PC-3 (cell line): ENCODE data around the gene SLC7A1. TPM values are rescaled to one million over a fixed set of nuclear protein-coding genes. Genes with fewer than 3 reads are reported as not detected.

Experiments
- ATAC-seq: fragments of 200-7000 bp; cut with Tn5 transposase; 2 replicates; pipeline ENCODE4 v1.9.1; 2020; ENCODE audit warnings: mild to moderate bottlenecking, moderate library complexity
- BruUV-seq: library from RNA; stranded (reverse); fragments of 400-500 nt; replicated peaks from 2 replicates; lab custom pipeline; 2021; lab: Mats Ljungman, UMichigan
- CTCF ChIA-PET: fragments of 300-600 bp; sonication (Branson Sonifier 250); formaldehyde crosslinking; loops from one replicate; lab custom pipeline; 2022; ENCODE audit warnings: antibody characterized with exemption; lab: Charles Lee
- POLR2A ChIA-PET: fragments of 300-600 bp; sonication (Branson Sonifier 250); formaldehyde crosslinking; loops from one replicate; lab custom pipeline; 2022; ENCODE audit warnings: antibody characterized with exemption; ENCODE audit not compliant: unreplicated experiment; lab: Charles Lee
- DNase-seq: peaks from one replicate; pipeline ENCODE4 v3.0.0-alpha.2; 2015
- H2AFZ ChIP-seq: fragments of 300-600 bp; sonication (generic); 2 replicates; pipeline ENCODE4 v1.6.0; 2016; ENCODE audit warnings: antibody characterized with exemption, low read length
- H3F3A ChIP-seq: fragments of 300-600 bp; sonication (generic); one replicate; pipeline ENCODE4 v1.6.0; 2017; ENCODE audit warnings: antibody characterized with exemption, low read length, control low read depth, mild to moderate bottlenecking; ENCODE audit not compliant: unreplicated experiment
- H3K27ac ChIP-seq: fragments of 300-600 bp; sonication (generic); 2 replicates; pipeline ENCODE4 v1.5.1; 2016; ENCODE audit warnings: mild to moderate bottlenecking, low read length
- H3K27me3 ChIP-seq: fragments of 300-600 bp; sonication (generic); 2 replicates; pipeline ENCODE4 v1.6.1; 2016; ENCODE audit warnings: low read length, mixed read lengths
- H3K36me3 ChIP-seq: fragments of 300-600 bp; sonication (generic); 2 replicates; pipeline ENCODE4 v1.6.1; 2016; ENCODE audit warnings: low read depth, mixed run types, low read length, mixed read lengths
- H3K4me1 ChIP-seq: fragments of 300-600 bp; sonication (generic); 2 replicates; pipeline ENCODE4 v1.5.1; 2016; ENCODE audit warnings: low read length; ENCODE audit not compliant: insufficient read depth
- H3K4me2 ChIP-seq: fragments of 300-600 bp; sonication (generic); 2 replicates; pipeline ENCODE4 v1.6.0; 2016; ENCODE audit warnings: low read length
- H3K4me3 ChIP-seq: fragments of 300-600 bp; sonication (generic); 2 replicates; pipeline ENCODE4 v1.5.1; 2016; ENCODE audit warnings: mild to moderate bottlenecking, low read length, mixed read lengths
- H3K79me2 ChIP-seq: fragments of 300-600 bp; sonication (generic); 2 replicates; pipeline ENCODE4 v1.6.1; 2017; ENCODE audit warnings: low read length, mixed read lengths
- H3K9ac ChIP-seq: fragments of 300-600 bp; sonication (generic); 2 replicates; pipeline ENCODE4 v1.6.0; 2016; ENCODE audit warnings: mild to moderate bottlenecking, low read length
- H3K9me2 ChIP-seq: fragments of 300-600 bp; sonication (generic); replicated peaks from 2 replicates; pipeline ENCODE4 v1.6.1; 2016; ENCODE audit warnings: mixed run types, low read length, mixed read lengths
- H3K9me3 ChIP-seq: fragments of 300-600 bp; sonication (generic); 2 replicates; pipeline ENCODE4 v1.6.1; 2016; ENCODE audit warnings: low read length, mixed read lengths
- H4K20me1 ChIP-seq: fragments of 300-600 bp; sonication (generic); 2 replicates; pipeline ENCODE4 v1.6.1; 2016; ENCODE audit warnings: low read length, mixed read lengths
- EZH2 ChIP-seq: fragments of 300-600 bp; sonication (generic); IDR thresholded peaks from one replicate; pipeline ENCODE4 v1.6.1; 2017; ENCODE audit warnings: antibody characterized with exemption, mild to moderate bottlenecking, low read length; ENCODE audit not compliant: unreplicated experiment
- EZH2phosphoT487 ChIP-seq: fragments of 300-600 bp; sonication (generic); IDR thresholded peaks from 2 replicates; pipeline ENCODE4 v1.6.1; 2018; ENCODE audit warnings: mild to moderate bottlenecking, antibody characterized with exemption, low read length, borderline replicate concordance
- intact Hi-C: fragments of 100-400 bp; cut with micrococcal nuclease; formaldehyde crosslinking; loops from 2 replicates; pipeline ENCODE4 v1.9.0; 2023
- total RNA-seq: library from RNA; depleted of rRNA; stranded (reverse); fragments of >200 nt; gene quantifications from 2 replicates; pipeline ENCODE4 v1.2.3, GENCODE V29; 2014
- TF ChIP-seq, protein P1 (sequence below): fragments of 300-600 bp; sonication (generic); conservative IDR thresholded peaks from 2 replicates; pipeline ENCODE4 v1.5.1; 2017; ENCODE audit warnings: antibody characterized with exemption, low read depth, mild to moderate bottlenecking, low read length

The SLC7A1 gene
- total RNA-seq, 1 experiment from 2014 or later = 19.5 TPM

DNA sequence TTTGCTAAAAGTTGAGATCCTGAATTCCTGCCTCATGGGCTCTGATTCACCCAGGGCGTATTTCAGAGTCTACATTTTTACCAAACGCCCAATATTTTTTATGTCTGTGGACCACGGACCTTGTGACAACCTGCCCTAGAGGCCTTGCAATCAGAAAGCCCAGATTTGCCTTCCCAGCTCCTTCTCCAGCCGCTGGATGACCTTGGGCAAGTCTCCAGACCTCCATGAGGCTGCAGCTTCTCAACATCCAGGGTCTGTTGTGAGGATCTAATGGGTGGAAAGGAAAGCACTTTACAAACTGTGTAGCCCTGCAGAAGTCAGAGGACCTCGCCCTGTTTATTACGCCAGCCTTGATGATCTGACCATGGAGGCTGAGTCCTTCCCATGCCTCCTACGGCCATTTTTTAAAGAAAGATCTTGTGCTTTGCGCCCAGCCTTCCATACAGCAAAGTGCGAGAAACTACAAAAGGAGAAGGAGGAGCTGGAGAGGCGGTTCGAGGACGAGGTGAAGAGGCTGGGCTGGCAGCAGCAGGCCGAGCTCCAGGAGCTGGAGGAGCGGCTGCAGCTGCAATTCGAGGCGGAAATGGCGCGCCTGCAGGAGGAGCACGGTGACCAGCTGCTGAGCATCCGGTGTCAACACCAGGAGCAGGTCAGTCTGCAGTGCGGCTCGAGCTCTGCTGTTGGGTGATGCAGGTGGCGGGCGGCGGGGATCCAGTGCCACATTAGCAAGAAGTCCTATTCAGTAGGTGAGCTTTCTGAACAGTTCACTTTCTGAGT lies 115.6 kb downstream of the SLC7A1 start:
- Histone ChIP-seq H3K36me3 (no peaks in the 10 kb centered on the region), H3K4me2 (no peak overlapping the region), H3K4me3 (no peak overlapping the region), H3K27me3 (peaks cover 74% of the 10 kb centered on the region), H3K79me2 (no peaks in the 10 kb centered on the region), H3K9ac (no peak overlapping the region), H3K9me2 (no peaks in the 10 kb centered on the region), H4K20me1 (no peaks in the 10 kb centered on the region), H3K9me3 (no peaks in the 10 kb centered on the region), H3F3A (no peaks in the 10 kb centered on the region), H3K4me1 (no peaks in the 10 kb centered on the region), H2AFZ (no peak overlapping the region), H3K27ac (no peak overlapping the region)
- ChIA-PET POLR2A (no interaction called here), CTCF (no interaction called here)
- intact Hi-C loops = no loop called here
- DNase-seq = no peak
- TF ChIP-seq EZH2 = no peak
- TF ChIP-seq, protein P1, sequence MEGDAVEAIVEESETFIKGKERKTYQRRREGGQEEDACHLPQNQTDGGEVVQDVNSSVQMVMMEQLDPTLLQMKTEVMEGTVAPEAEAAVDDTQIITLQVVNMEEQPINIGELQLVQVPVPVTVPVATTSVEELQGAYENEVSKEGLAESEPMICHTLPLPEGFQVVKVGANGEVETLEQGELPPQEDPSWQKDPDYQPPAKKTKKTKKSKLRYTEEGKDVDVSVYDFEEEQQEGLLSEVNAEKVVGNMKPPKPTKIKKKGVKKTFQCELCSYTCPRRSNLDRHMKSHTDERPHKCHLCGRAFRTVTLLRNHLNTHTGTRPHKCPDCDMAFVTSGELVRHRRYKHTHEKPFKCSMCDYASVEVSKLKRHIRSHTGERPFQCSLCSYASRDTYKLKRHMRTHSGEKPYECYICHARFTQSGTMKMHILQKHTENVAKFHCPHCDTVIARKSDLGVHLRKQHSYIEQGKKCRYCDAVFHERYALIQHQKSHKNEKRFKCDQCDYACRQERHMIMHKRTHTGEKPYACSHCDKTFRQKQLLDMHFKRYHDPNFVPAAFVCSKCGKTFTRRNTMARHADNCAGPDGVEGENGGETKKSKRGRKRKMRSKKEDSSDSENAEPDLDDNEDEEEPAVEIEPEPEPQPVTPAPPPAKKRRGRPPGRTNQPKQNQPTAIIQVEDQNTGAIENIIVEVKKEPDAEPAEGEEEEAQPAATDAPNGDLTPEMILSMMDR = no peak
- no peak for TF ChIP-seq EZH2phosphoT487
- no TSS peak for BruUV-seq
- no peak for ATAC-seq

- Histone ChIP-seq H3K79me2 (no peaks in the 10 kb centered on the region), H3K27me3 (peaks cover 44% of the 10 kb centered on the region), H2AFZ (no peak overlapping the region), H3K9ac (no peak overlapping the region), H3K4me3 (no peak overlapping the region), H3K4me2 (no peak overlapping the region), H3K27ac (no peak overlapping the region), H4K20me1 (no peaks in the 10 kb centered on the region), H3F3A (no peaks in the 10 kb centered on the region), H3K36me3 (peaks cover 2% of the 10 kb centered on the region; the same call in 1 of the 2 replicates), H3K4me1 (no peaks in the 10 kb centered on the region), H3K9me2 (no peaks in the 10 kb centered on the region), H3K9me3 (no peaks in the 10 kb centered on the region)
- TF ChIP-seq, protein P1 = no peak
- TF ChIP-seq EZH2 (no peak), EZH2phosphoT487 (no peak)
- ChIA-PET CTCF (no interaction called here), POLR2A (no interaction called here)
- ATAC-seq (no peak), DNase-seq (no peak)
- intact Hi-C loops = no loop called here
- BruUV-seq = no TSS peak
These were observed 119.4 kb downstream of the SLC7A1 start for GRCh38 chr13:29476046-29476445.

- BruUV-seq = no TSS peak
These were observed 120.5 kb downstream of the SLC7A1 start for GRCh38 chr13:29474991-29475390.

More at GRCh38 chr13:29474991-29475390, 120.5 kb downstream of the SLC7A1 start:
- no peaks in the 10 kb centered on the region for H4K20me1 ChIP-seq
- no peak for TF ChIP-seq EZH2phosphoT487
- no peak for TF ChIP-seq EZH2
- TF ChIP-seq, protein P1 = no peak
- no peak overlapping the region for H3K27ac ChIP-seq
- no peaks in the 10 kb centered on the region for H3F3A ChIP-seq
- DNase-seq (no peak), ATAC-seq (no peak)
- H3K9ac ChIP-seq = no peak overlapping the region
- no peak overlapping the region for H3K4me2 ChIP-seq
- no peak overlapping the region for H3K4me3 ChIP-seq
- no peaks in the 10 kb centered on the region for H3K9me2 ChIP-seq
- no peaks in the 10 kb centered on the region for H3K79me2 ChIP-seq
- POLR2A ChIA-PET = no interaction called here
- CTCF ChIA-PET = no interaction called here
- no peaks in the 10 kb centered on the region for H3K4me1 ChIP-seq
- H2AFZ ChIP-seq = no peak overlapping the region
- H3K36me3 ChIP-seq = peaks cover 2% of the 10 kb centered on the region; the same call in 1 of the 2 replicates
- peaks cover 38% of the 10 kb centered on the region for H3K27me3 ChIP-seq
- no peaks in the 10 kb centered on the region for H3K9me3 ChIP-seq
- intact Hi-C loops = no loop called here
